Breast epithelium (tissue), 4 donors: Measurements from ENCODE around the gene NEURL4. TPM values are rescaled to one million over a fixed set of nuclear protein-coding genes. Genes with fewer than 3 reads are reported as not detected.

Experiments
- DNase-seq, 2 donors: peaks; one replicate each; pipeline ENCODE4 v3.0.0-alpha.2; 2019; ENCODE audit warnings: low spot score in 2 of 2
- H3K27ac ChIP-seq, 2 donors: fragments of 200-600 bp; sonication (generic) in 1 of 2; one replicate each; pipeline ENCODE4 v1.5.1; 2016 to 2019; ENCODE audit warnings: mild to moderate bottlenecking in 1 of 2
- H3K27me3 ChIP-seq, 2 donors: fragments of 200-600 bp; sonication (generic) in 1 of 2; one replicate each; pipeline versions ENCODE4 v1.5.1 to v1.6.0; 2017 to 2019; ENCODE audit warnings: control low read depth in 1 of 2, mild to moderate bottlenecking in 1 of 2
- H3K36me3 ChIP-seq: fragments of 200-600 bp; one replicate; pipeline ENCODE4 v1.5.1; 2019
- H3K4me1 ChIP-seq, 2 donors: fragments of 200-600 bp; sonication (generic); one replicate each; pipeline ENCODE4 v1.5.1; 2016 to 2019; ENCODE audit warnings: control low read depth in 1 of 2
- H3K4me3 ChIP-seq, 3 donors: fragments of 200-600 bp; sonication (generic); 1 replicate in 2 of 3; 2 replicates in 1 of 3; pipeline ENCODE4 v1.5.1; 2016 to 2019; ENCODE audit warnings: mild to moderate bottlenecking in 3 of 3, moderate library complexity in 2 of 3
- H3K9me3 ChIP-seq, 2 donors: fragments of 200-600 bp; sonication (generic) in 1 of 2; one replicate each; pipeline ENCODE4 v1.5.1; 2016 to 2019; ENCODE audit warnings: control low read depth in 1 of 2
- POLR2A ChIP-seq: fragments of 450-650 bp; IDR thresholded peaks from one replicate; pipeline ENCODE4 v1.6.1; 2016; ENCODE audit warnings: antibody characterized with exemption, mild to moderate bottlenecking, moderate library complexity
- POLR2AphosphoS5 ChIP-seq, 3 donors: sonication (generic); formaldehyde crosslinking; IDR thresholded peaks; one replicate each; pipeline ENCODE4 v1.6.1; 2017; ENCODE audit warnings: antibody characterized with exemption in 3 of 3
- intact Hi-C: fragments of 100-400 bp; cut with DNase I; formaldehyde crosslinking; loops from one replicate; pipeline ENCODE4 v1.15.1; 2023; ENCODE audit warnings: low total_unique reads
- total RNA-seq, 3 donors: library from RNA; depleted of rRNA; stranded (reverse); fragments of >200 nt; gene quantifications; one replicate each; pipeline ENCODE4 v1.1.0, GENCODE V29; 2016
- TF ChIP-seq, protein P1 (sequence below), 3 donors: fragments of 450-650 bp; IDR thresholded peaks; one replicate each; pipeline ENCODE4 v1.5.1; 2016 to 2017; ENCODE audit warnings: antibody characterized with exemption in 3 of 3, mild to moderate bottlenecking in 3 of 3, moderate library complexity in 3 of 3

NEURL4 gene
- total RNA-seq, 3 donors from 2014 or later = 15.0 to 22.9 (median 17.4) TPM

DNA sequence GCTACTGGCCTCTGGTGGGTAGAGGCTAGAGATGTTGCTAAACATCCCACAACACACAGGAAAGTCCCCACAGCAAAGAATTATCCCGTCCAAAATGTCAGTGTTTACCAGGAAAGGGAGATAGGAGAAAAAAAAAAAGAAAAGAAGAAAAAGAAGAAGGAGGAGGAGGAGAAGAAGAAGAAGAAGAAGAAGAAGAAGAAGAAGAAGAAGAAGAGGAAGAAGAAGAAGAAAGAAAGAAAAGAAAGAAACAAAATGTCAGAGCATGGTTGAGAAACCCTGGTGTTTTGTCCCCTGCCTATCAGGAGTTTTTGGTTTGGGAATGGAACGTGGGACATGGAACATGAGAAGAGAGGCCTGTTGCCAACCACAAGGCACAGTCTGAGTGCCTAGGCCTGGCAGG, 28.2 kb upstream of the NEURL4 start:
- peak overlapping the region in 1 of 2 donors; percentile 80 for H3K27ac ChIP-seq
- no peaks in the 10 kb centered on the region for H3K36me3 ChIP-seq
- H3K27me3 ChIP-seq = no peaks in the 10 kb centered on the region
- intact Hi-C loops = loop anchor here (10.0 kb wide), 1 partner anchor 77 kb away; the partner anchor contains the start of genes FGF11 and TMEM102
- TF ChIP-seq, protein P1, sequence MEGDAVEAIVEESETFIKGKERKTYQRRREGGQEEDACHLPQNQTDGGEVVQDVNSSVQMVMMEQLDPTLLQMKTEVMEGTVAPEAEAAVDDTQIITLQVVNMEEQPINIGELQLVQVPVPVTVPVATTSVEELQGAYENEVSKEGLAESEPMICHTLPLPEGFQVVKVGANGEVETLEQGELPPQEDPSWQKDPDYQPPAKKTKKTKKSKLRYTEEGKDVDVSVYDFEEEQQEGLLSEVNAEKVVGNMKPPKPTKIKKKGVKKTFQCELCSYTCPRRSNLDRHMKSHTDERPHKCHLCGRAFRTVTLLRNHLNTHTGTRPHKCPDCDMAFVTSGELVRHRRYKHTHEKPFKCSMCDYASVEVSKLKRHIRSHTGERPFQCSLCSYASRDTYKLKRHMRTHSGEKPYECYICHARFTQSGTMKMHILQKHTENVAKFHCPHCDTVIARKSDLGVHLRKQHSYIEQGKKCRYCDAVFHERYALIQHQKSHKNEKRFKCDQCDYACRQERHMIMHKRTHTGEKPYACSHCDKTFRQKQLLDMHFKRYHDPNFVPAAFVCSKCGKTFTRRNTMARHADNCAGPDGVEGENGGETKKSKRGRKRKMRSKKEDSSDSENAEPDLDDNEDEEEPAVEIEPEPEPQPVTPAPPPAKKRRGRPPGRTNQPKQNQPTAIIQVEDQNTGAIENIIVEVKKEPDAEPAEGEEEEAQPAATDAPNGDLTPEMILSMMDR (IDR thresholded peaks at IDR 0.05) = no peak
- TF ChIP-seq POLR2AphosphoS5 (IDR thresholded peaks at IDR 0.05) (no peak), POLR2A (no peak)
- H3K4me1 ChIP-seq = peaks cover 0 to 12% of the 10 kb centered on the region in 2 donors
- no peaks in the 10 kb centered on the region for H3K9me3 ChIP-seq
- no peak for DNase-seq
- H3K4me3 ChIP-seq = no peak overlapping the region

DNA sequence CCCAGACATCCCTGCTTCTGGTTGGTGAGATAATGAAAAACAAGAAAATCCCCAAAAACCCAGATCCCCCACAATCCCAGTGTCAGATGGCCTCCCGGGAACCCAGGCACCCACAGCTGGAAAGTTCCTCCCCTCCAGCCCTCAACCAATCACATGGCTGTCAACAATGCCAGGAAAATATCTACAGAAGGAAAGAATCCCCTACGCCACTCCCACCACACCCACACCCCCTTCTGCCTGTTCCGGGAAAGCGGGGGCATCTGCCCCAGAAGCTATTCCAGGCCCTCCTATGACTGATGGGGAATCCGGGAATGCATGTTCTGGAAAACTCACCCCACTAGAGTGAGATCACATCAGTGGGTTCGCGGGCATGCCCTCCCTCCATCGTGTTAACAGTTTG, 27.6 kb upstream of the NEURL4 start:
- no peaks in the 10 kb centered on the region for H3K9me3 ChIP-seq
- H3K4me1 ChIP-seq = peaks cover 0 to 12% of the 10 kb centered on the region in 2 donors
- no peaks in the 10 kb centered on the region for H3K36me3 ChIP-seq
- intact Hi-C loops = loop anchor here (10.0 kb wide), 1 partner anchor 78 kb away; the partner anchor contains the start of genes FGF11 and TMEM102
- peak overlapping the region in 1 of 2 donors; percentile 74 for H3K27ac ChIP-seq
- no peak for DNase-seq
- TF ChIP-seq POLR2AphosphoS5 (IDR thresholded peaks at IDR 0.05) = peak in 1 of 3 donors; percentile 42
- TF ChIP-seq, protein P1 (IDR thresholded peaks at IDR 0.05) = no peak
- no peaks in the 10 kb centered on the region for H3K27me3 ChIP-seq
- H3K4me3 ChIP-seq = peak overlapping the region in 1 of 3 donors; percentile 54

DNA sequence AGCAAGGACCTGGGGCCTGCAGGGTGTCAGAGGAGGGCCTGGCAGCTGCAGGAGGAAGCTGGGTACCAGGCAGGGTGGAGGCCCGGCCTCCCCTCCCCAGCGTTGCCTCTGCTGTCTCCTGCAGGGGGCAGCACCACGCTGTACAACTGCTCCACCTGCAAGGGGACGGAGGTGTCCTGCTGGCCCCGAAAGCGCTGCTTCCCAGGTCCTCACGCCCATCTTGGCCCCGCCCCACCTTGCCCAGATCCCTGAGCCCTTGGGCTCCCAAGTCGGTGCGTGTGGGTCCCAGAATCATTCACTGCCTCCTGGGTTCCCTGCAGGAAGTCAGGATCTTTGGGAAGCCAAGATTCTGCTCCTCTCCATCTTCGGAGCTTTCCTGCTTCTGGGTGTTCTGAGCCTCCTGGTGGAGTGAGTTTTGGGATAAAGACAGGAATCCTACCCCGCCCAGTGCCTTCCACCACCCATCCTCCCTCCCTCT, 27.0 kb upstream of the NEURL4 start:
- Histone ChIP-seq H3K4me1 (peaks cover 0 to 12% of the 10 kb centered on the region in 2 donors), H3K4me3 (peak overlapping the region in 2 of 3 donors; percentile 3 to 54), H3K36me3 (no peaks in the 10 kb centered on the region), H3K27ac (peak overlapping the region; percentile 60 to 74), H3K27me3 (no peaks in the 10 kb centered on the region), H3K9me3 (no peaks in the 10 kb centered on the region)
- intact Hi-C loops = loop anchor here (10.0 kb wide), 1 partner anchor 79 kb away; the partner anchor contains the start of genes FGF11 and TMEM102
- peak; percentile 69 to 85 for DNase-seq
- no peak for TF ChIP-seq POLR2A
- TF ChIP-seq POLR2AphosphoS5 (IDR thresholded peaks at IDR 0.05) = peak in 1 of 3 donors; percentile 23
- TF ChIP-seq, protein P1 (IDR thresholded peaks at IDR 0.05) = peak; percentile 81 to 91 (median 90)

DNA sequence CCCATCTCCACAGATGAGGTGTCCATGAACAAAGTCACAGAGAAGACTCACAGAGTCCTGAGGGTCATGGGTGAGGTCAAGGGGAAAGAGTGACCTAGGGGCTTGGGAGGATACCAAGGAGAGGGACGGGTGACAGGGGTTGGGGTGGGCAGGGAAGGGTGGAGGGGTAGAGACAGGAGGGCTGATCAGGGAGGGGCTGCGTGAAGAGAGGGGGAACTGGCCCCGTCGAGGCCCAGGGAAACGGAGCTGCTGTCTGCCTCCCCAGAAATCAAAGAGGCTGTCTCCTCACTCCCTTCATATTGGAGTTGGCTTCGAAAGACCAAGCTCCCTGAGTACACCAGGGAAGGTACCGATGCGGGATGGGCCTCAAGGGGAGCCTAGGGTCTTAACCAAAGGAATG, 26.4 kb upstream of the NEURL4 start:
- Histone ChIP-seq H3K27ac (peak overlapping the region; percentile 60 to 74), H3K4me1 (peaks cover 0 to 12% of the 10 kb centered on the region in 2 donors)

DNA sequence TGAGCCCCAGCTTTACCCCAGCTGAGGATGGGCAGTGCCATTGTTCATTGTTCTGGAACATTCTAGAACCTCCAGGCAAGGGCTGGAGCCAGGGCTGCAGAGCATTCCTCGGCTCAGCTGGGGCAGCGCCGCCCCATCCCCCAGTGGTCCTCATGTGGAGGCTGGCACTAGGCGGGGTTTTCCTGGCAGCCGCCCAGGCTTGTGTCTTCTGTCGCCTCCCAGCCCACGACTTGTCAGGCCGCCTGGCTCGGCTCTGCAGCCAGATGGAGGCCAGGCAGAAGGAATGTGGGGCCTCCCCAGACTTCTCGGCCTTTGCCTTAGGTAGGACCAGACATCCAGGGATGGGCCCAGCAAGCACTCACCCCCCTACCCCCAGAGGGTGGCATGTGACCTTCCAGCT, 25.9 kb upstream of the NEURL4 start, which contains the start of gene TMEM95:
TSS of gene TMEM95 (plus strand) at position 104 of the 400 bp plus-strand sequence. CDS start at position 153, 49 bp downstream.
- H3K27me3 ChIP-seq = no peaks in the 10 kb centered on the region
- DNase-seq = no peak
- peaks cover 0 to 12% of the 10 kb centered on the region in 2 donors for H3K4me1 ChIP-seq
- H3K27ac ChIP-seq = peak within 1 kb of the TSS; percentile 60 to 74
- TF ChIP-seq POLR2AphosphoS5 (IDR thresholded peaks at IDR 0.05) (no peak), POLR2A (no peak)
- TF ChIP-seq, protein P1 (IDR thresholded peaks at IDR 0.05) = no peak
- H3K4me3 ChIP-seq = peak within 1 kb of the TSS in 1 of 3 donors; percentile 54
- no peaks in the 10 kb centered on the region for H3K9me3 ChIP-seq
- intact Hi-C loops = loop anchor here (10.0 kb wide), 1 partner anchor 80 kb away; the partner anchor contains the start of genes FGF11 and TMEM102
- H3K36me3 ChIP-seq = no peaks in the 10 kb centered on the region

More for the DNA sequence above, 26.4 kb upstream of the NEURL4 start:
- no peak for TF ChIP-seq POLR2A
- TF ChIP-seq, protein P1 (IDR thresholded peaks at IDR 0.05) = no peak
- no peak for TF ChIP-seq POLR2AphosphoS5 (IDR thresholded peaks at IDR 0.05)
- intact Hi-C loops = loop anchor here (10.0 kb wide), 1 partner anchor 79 kb away; the partner anchor contains the start of genes FGF11 and TMEM102
- DNase-seq = no peak
- no peaks in the 10 kb centered on the region for H3K27me3 ChIP-seq
- no peaks in the 10 kb centered on the region for H3K36me3 ChIP-seq
- no peak overlapping the region for H3K4me3 ChIP-seq
- no peaks in the 10 kb centered on the region for H3K9me3 ChIP-seq
